GM10248 (cell line): ENCODE data around the gene FUT8.
"Not testable (repeated sequence)": the region's sequence is repeated elsewhere in the genome, so short reads cannot be mapped to it uniquely, and the experiment has no call there.

Experiments
- CTCF ChIA-PET: fragments of 300-600 bp; sonication (Branson Sonifier 250); formaldehyde crosslinking; extraction: SDS; loops from one replicate; lab custom pipeline; 2021; ENCODE audit warnings: antibody characterized with exemption; lab: Yijun Ruan, JAX
- POLR2A ChIA-PET: fragments of 350-650 bp; sonication (Branson Sonifier 250); formaldehyde crosslinking; extraction: SDS; loops from one replicate; lab custom pipeline; 2020; ENCODE audit warnings: antibody characterized with exemption; lab: Yijun Ruan, JAX
- DNase-seq: peaks from one replicate; pipeline ENCODE4 v3.0.0; 2012; ENCODE audit errors: extremely low spot score
- TF ChIP-seq, protein P1 (sequence below): IDR thresholded peaks from 2 replicates; pipeline ENCODE4 v1.5.1; 2012; ENCODE audit warnings: mild to moderate bottlenecking, low read depth; ENCODE audit errors: extremely low read depth, missing control alignments, control extremely low read depth

The FUT8 gene

DNA sequence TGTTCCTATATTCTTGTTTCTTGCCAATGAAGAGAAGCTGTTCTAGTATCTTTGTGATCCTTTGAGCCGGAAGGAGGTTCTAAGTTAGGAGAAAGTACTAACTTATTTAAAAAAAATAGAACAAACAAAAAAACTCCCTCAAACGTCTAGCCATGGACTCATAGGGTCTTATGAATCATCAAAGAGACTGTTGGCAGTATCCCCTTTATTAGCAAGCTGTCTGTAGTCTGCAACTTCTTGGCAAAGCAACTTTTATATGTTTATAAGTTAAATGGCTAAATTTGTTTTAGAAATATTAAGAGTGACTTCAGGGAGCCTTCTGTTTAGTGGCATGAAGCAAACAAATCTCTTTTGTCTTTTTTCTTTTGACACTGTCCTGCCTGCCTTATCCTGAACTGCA is 291.9 kb downstream of the FUT8 start:
- CTCF ChIA-PET, result interaction anchor here (1.3 to 1.8 kb wide), 3 partner anchors 9 to 302 kb away, joined by 3 to 6 read pairs (median 3); no protein-coding TSS in a partner anchor
- POLR2A ChIA-PET, result no interaction called here
- no peak for DNase-seq
- TF ChIP-seq, protein P1, sequence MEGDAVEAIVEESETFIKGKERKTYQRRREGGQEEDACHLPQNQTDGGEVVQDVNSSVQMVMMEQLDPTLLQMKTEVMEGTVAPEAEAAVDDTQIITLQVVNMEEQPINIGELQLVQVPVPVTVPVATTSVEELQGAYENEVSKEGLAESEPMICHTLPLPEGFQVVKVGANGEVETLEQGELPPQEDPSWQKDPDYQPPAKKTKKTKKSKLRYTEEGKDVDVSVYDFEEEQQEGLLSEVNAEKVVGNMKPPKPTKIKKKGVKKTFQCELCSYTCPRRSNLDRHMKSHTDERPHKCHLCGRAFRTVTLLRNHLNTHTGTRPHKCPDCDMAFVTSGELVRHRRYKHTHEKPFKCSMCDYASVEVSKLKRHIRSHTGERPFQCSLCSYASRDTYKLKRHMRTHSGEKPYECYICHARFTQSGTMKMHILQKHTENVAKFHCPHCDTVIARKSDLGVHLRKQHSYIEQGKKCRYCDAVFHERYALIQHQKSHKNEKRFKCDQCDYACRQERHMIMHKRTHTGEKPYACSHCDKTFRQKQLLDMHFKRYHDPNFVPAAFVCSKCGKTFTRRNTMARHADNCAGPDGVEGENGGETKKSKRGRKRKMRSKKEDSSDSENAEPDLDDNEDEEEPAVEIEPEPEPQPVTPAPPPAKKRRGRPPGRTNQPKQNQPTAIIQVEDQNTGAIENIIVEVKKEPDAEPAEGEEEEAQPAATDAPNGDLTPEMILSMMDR, result no peak

DNA sequence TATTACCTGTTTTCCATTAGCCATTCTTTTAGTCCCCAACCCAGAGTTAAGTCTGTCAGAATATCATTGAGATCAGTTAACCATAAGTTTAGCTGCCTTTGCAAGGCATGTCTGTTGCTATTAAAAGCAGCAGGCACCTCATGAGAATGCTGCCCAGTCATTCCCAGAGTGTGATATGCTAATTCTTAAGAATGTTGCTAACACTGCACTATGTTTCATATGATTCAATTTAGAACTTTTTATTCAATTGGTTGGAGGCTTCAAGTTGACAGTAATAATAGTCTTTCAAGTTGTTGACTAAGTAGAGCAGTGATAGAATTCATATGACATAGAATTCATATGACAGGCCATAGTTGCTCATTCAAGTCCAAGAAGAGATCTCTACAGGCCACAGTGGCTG is 292.3 kb downstream of the FUT8 start:
- TF ChIP-seq, protein P1, result no peak
- ChIA-PET POLR2A (no interaction called here), CTCF (interaction anchor here (1.8 kb wide), 1 partner anchor 302 kb away, joined by 3 read pairs; no protein-coding TSS in a partner anchor)
- DNase-seq, result no peak

DNA sequence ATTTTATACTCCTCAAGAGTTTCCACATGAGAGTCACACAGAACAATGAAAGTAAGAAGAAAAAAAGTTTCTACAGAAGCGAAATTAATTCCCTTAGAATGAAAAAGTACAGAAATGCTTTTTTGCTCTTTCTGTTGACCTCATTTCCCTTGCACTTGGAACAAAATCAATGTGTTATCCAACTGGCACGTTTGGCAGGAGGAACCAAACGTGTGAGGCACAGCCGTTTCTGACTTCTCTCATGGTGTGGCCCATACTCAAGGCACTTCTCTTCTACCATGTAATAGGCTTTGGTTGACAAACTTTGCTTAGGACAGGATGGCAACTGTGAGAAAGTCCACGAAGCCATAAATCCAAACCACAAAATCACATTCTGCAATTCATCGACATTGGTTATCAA is 297.0 kb downstream of the FUT8 start:
- TF ChIP-seq, protein P1, result no peak
- ChIA-PET POLR2A (no interaction called here), CTCF (no interaction called here)
- no peak for DNase-seq

DNA sequence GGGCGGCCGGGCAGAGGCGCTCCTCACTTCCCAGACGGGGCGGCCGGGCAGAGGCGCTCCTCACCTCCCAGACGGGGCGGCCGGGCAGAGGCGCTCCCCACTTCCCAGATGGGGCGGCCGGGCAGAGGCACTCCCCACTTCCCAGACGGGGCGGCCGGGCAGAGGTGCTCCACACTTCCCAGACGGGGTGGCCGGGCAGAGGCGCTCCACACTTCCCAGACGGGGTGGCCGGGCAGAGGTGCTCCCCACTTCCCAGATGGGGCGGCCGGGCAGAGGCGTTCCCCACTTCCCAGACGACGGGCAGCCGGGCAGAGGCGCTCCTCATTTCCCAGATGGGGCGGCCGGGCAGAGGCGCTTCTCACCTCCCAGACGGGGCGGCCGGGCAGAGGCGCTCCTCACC is 304.3 kb downstream of the FUT8 start:
- CTCF ChIA-PET, POLR2A ChIA-PET, DNase-seq: not testable (repeated sequence)

DNA sequence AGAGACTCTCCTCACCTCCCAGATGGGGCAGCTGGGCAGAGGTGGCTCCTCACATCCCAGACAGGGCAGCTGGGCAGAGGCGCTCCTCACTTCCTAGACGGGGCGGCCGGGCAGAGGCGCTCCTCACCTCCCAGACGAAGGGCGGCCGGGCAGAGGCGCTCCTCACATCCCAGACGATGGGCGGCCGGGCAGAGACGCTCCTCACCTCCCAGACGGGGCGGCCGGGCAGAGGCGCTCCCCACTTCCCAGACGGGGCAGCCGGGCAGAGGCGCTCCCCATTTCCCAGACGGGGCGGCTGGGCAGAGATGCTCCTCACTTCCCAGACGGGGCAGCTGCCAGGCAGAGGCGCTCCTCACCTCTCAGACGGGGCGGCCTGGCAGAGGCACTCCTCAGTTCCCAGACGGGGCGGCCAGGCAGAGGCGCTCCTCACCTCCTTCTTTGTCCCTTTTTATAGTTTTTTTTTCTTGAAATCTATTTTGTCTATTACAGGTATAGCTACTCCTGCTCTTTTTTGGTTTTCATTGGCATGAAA is 304.9 kb downstream of the FUT8 start:
- CTCF ChIA-PET, result interaction anchor here (1.6 kb wide), 1 partner anchor 15 kb away, joined by 5 read pairs; no protein-coding TSS in a partner anchor
- POLR2A ChIA-PET, result not testable (repeated sequence)

DNA sequence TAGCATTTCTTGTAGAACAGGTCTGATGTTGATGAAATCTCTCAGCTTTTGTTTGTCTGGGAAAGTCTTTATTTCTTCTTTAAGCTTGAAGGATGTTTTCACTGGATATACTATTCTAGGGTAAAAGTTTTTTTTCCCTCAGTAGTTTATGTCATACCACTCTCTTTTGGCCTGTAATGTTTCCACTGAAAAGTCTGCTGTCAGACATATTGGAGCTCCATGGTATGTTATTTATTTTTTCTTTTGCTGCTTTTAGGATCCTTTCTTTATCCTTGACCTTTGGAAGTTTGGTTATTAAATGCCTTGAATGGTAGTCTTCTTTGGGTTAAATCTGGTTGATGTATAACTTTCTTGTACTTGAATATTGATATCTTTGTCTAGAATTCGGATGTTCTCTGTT is 306.1 kb downstream of the FUT8 start:
- TF ChIP-seq, protein P1, result no peak
- CTCF ChIA-PET, result interaction anchor here (1.0 to 1.6 kb wide), 2 partner anchors 15 to 16 kb away, joined by 3 to 5 read pairs; no protein-coding TSS in a partner anchor
- POLR2A ChIA-PET, result interaction anchor here (0.6 kb wide), 1 partner anchor 277 kb away, joined by 10 read pairs; no protein-coding TSS in a partner anchor
- no peak for DNase-seq

More for the DNA sequence above, 304.9 kb downstream of the FUT8 start:
- DNase-seq, result not testable (repeated sequence)

DNA sequence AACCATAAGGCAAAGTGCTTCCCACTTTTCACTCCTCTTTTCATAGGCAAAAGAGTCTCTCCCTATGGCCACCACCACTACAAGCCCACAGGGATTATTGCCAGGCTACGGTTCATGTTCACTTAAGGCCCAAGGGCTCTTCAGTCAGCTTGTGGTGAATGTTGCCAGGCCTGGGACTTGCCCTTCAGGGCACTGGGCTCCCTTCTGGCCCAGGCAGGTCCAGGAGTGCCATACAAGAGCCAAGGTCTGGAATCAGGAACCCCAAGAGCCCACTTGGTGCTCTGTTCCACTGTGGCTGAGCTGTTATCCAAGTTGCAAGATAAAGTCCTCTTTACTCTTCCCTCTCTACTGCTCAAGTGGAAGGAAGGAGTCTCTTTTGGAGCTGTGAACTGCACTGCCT is 307.6 kb downstream of the FUT8 start:
- ChIA-PET CTCF (no interaction called here), POLR2A (no interaction called here)
- DNase-seq, result no peak
- TF ChIP-seq, protein P1, result no peak
